ENCODE measurements around the gene KCNMB2. TPM values are rescaled to one million over a fixed set of nuclear protein-coding genes. Genes with fewer than 3 reads are reported as not detected.
"Not testable (repeated sequence)": the region's sequence is repeated elsewhere in the genome, so short reads cannot be mapped to it uniquely, and the experiment has no call there.

Gene KCNMB2
- total RNA-seq, 1 donor from 2014 or later: 15.2 TPM

DNA sequence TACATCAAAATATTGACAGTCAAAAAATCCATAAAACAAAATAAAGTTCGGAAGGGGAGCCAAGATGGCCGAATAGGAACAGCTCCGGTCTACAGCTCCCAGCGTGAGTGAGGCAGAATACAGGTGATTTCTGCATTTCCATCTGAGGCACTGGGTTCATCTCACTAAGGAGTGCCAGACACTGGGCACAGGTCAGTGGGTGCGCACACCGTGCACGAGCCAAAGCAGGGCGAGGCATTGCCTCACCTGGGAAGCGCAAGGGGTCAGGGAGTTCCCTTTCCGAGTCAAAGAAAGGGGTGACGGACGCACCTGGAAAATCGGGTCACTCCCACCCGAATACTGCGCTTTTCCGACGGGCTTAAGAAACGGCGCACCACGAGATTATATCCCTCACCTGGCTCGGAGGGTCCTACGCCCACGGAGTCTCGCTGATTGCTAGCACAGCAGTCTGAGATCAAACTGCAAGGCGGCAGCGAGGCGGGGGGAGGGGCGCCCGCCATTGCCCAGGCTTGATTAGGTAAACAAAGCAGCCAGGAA lies 323.7 kb downstream of the KCNMB2 start:
- not testable (repeated sequence) for DNase-seq (ENCODE audit: low spot score)

DNA sequence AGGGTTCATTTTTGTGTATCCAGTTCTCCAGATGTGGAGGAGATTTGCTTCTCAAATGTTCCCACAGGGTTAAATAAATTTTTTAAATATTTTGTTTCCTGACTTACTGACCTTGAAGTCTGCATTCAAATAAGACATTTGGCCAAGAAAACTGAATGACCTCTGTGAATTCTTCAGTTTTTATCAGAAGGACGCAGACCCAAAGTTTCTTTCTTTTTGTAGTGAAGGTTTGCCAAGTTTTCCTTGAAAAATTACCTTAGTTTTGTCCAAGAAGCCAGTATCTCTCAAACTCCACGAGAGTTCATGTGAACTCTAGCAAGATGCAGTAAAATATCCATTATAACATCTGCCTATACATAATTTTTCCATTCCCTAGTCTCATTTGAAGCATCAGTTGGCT lies 332.4 kb downstream of the KCNMB2 start:
- DNase-seq (ENCODE audit: low spot score): no peak

DNA sequence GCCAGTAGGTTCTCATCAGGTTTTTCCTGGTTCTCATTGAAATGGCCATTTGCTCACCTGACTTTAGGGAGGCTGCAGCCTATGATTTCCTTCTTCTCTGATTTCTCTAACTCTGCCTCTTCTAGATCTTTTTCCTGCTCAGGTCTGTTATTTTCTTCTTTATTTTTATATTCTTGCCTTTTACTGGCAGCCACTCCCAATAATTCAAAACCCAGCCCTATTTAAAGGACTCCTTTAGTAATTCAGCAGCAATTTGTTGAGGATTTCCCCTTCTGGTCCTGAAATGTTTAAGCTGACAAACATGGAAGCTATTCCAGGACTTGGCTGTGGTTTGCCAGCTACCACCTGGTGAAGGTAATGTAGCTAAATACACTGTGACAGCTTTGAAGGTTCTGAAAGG lies 333.8 kb downstream of the KCNMB2 start:
- no peak for DNase-seq (ENCODE audit: low spot score)

DNA sequence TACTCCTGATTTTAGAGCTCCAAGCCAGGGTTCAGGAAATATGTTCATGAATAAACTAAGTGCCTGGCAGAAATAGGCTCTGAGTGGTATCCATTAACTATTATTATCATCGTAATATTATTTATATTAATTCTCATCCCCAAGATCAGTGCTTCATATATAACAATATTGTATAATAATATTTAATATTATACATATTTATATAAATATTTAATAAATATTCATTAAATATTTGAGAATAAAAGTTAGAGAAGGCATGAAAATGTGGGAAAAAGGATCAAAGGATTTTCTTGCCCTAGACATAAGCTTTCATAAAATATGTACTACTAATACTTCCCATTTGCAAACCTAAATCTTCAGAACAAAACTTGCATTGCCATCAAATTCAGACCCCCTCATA lies 338.9 kb downstream of the KCNMB2 start:
- no peak for DNase-seq (ENCODE audit: low spot score)

DNA sequence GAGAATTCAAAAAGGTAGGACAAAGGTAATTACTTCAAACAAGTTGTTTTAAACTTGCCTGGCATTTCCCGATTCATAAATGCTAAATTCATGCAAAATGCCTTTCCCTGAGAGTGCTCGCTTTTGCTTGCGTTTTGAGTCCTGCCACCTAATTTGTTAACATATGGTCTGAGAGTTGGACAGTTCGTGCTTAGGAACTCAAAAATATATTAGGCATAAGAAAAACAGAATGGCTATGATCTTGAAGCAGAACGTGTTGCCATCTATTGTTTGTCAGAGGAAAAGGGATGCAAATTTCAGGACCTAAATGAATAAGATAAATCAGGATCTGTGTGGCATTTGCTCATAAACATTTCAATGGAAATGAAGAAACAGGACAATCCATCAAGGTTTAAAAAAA lies 339.6 kb downstream of the KCNMB2 start:
- DNase-seq (ENCODE audit: low spot score): no peak

DNA sequence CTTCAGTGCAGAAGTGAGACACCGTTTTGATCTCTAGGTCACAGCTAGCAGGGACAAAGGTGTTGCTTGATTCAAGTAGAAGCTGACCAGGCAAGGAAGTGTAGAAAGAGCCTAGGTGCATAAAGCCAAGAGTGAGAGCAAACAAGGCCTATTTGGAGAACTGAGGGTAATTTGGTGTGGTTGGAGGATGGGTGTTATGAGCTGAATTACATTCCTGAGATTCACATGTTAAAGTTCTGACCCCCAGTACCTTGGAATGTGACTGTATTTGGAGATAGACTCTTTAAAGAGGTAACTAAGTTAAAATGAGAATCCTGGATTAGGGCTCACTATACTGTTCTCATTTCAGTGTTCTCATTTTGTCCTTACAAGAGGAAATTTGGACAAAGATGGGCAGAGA lies 344.0 kb downstream of the KCNMB2 start:
- DNase-seq (ENCODE audit: low spot score): no peak
